Measurements from ENCODE around the gene ARMC9. TPM values are rescaled to one million over a fixed set of nuclear protein-coding genes. Genes with fewer than 3 reads are reported as not detected.

ARMC9 gene
- total RNA-seq, 1 experiment from 2014 or later: 16.4 TPM

DNA sequence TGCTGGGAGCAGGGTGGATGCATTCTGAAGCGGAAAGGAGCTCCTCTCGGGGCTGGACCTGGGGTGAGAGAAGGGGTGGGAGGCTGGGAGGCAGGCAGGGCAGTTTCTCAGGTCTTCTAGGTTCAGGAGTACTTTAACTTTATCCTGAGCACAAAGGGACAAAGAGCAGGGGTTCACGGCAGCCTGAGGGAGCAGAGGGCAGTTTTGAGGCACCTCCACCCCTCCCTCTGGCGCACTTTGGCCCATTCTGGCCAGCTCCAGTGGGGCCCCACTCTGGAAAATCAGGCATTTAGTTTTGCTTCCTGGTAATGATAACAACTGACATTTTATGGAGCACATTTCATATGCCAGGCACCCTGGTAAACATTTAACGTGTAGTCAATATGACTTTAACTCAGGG, 211.3 kb downstream of the ARMC9 start:
- Histone ChIP-seq H3K4me1 (ENCODE audit: control insufficient read depth in 1 of 2, insufficient read depth in 2 of 2, low read length in 2 of 2) (peaks cover 0 to 13% of the 10 kb centered on the region in 2 experiments; a peak in 1 of 4 replicates), H3K9ac (ENCODE audit: low read length) (no peak overlapping the region), H3K4me3 (replicated peaks in 1 of 2; ENCODE audit: low read depth in 1 of 2, low read length in 2 of 2) (no peak overlapping the region), H3K27ac (ENCODE audit: low read depth, low read length) (no peak overlapping the region), H3K27me3 (ENCODE audit: insufficient read depth, low read length) (no peaks in the 10 kb centered on the region), H3K4me2 (ENCODE audit: low read length) (no peak overlapping the region), H4K20me1 (ENCODE audit: insufficient read depth) (no peaks in the 10 kb centered on the region), H3K79me2 (ENCODE audit: insufficient read depth, low read length) (no peaks in the 10 kb centered on the region), H3K9me2 (ENCODE audit: insufficient read depth) (no peaks in the 10 kb centered on the region), H2AFZ (ENCODE audit: low read depth, low read length, poor library complexity, severe bottlenecking) (no peak overlapping the region), H3K36me3 (ENCODE audit: control insufficient read depth in 1 of 2, insufficient read depth in 2 of 2, low read length in 2 of 2) (no peaks in the 10 kb centered on the region), H3K9me3 (ENCODE audit: control insufficient read depth in 1 of 2, insufficient read depth in 1 of 2, low read depth in 1 of 2, low read length in 2 of 2) (peaks cover 6 to 14% of the 10 kb centered on the region in 2 experiments; a peak in 2 of 4 replicates)
- ChIA-PET POLR2A (interaction anchor here (0.7 kb wide), 1 partner anchor 351 kb away, joined by 6 read pairs; no protein-coding TSS in a partner anchor), RAD21 (ENCODE audit: low non-redundant PET in 1 of 2, low total read pairs in 2 of 2, uncharacterized antibody in 2 of 2, unreplicated experiment in 2 of 2) (no interaction called here), CTCF (no interaction called here)
- ATAC-seq: no peak
- intact Hi-C loops (cut with micrococcal nuclease): loop anchor here (5.0 kb wide), 1 partner anchor 182 kb away; no protein-coding TSS in a partner anchor
- DNase-seq (ENCODE audit: low read depth, low spot score): no peak
- BruUV-seq (replicated peaks): no TSS peak
- TF ChIP-seq EGR1 (IDR thresholded peaks at IDR 0.05; ENCODE audit: low read depth) (no peak), JUND (IDR thresholded peaks at IDR 0.05) (no peak), SRF (IDR thresholded peaks at IDR 0.05; ENCODE audit: low read depth) (no peak)

DNA sequence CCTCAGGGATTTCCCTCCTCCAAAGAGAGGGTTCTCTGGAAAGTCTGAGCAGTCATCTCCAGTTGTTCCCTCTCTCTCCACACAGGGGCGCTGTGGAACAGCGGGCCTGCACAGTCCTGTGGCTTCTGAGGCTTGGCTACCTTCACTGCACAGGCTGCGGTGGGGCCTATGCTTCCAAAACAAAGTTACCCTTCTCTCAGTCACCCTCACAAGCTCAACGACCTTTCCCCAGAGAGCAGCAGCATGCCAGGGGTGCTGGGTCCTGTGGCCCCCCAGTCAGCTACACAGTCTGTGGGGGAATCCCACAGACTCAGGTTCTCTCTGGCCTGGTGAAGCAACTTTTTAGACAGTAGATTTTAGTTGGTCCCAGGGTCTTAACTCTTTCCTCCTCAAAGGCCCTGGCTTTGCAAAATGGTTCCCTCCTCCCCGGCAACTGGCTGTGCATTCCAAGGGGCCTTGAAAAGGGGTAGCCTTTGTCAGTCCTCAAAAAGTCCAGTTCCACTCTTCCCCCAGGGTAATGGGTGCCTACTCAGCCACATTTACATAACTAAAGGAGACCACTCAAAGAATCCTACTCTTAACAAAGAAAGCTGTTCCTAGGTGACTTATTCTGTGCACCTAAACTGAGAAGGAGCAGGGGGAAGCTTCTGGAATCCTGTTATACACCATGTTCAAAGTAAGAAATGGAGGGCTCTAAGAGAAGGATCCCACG, 212.0 kb downstream of the ARMC9 start:
- peaks cover 6 to 14% of the 10 kb centered on the region in 2 experiments; a peak in 2 of 4 replicates for H3K9me3 ChIP-seq (ENCODE audit: control insufficient read depth in 1 of 2, insufficient read depth in 1 of 2, low read depth in 1 of 2, low read length in 2 of 2)
- no TSS peak for BruUV-seq (replicated peaks)
- no peaks in the 10 kb centered on the region for H3K36me3 ChIP-seq (ENCODE audit: control insufficient read depth in 1 of 2, insufficient read depth in 2 of 2, low read length in 2 of 2)
- no peak overlapping the region for H3K4me2 ChIP-seq (ENCODE audit: low read length)
- peaks cover 0 to 13% of the 10 kb centered on the region in 2 experiments; a peak in 1 of 4 replicates for H3K4me1 ChIP-seq (ENCODE audit: control insufficient read depth in 1 of 2, insufficient read depth in 2 of 2, low read length in 2 of 2)
- POLR2A ChIA-PET: no interaction called here
- intact Hi-C loops (cut with micrococcal nuclease): loop anchor here (5.0 kb wide), 1 partner anchor 183 kb away; no protein-coding TSS in a partner anchor
- no peak overlapping the region for H3K27ac ChIP-seq (ENCODE audit: low read depth, low read length)
- RAD21 ChIA-PET (ENCODE audit: low non-redundant PET in 1 of 2, low total read pairs in 2 of 2, uncharacterized antibody in 2 of 2, unreplicated experiment in 2 of 2): no interaction called here
- no peak overlapping the region for H3K9ac ChIP-seq (ENCODE audit: low read length)
- H3K79me2 ChIP-seq (ENCODE audit: insufficient read depth, low read length): no peaks in the 10 kb centered on the region
- H3K9me2 ChIP-seq (ENCODE audit: insufficient read depth): no peaks in the 10 kb centered on the region
- DNase-seq (ENCODE audit: low read depth, low spot score) (no peak), ATAC-seq (no peak)
- no peak overlapping the region for H2AFZ ChIP-seq (ENCODE audit: low read depth, low read length, poor library complexity, severe bottlenecking)
- H3K27me3 ChIP-seq (ENCODE audit: insufficient read depth, low read length): no peaks in the 10 kb centered on the region
- no peak overlapping the region for H3K4me3 ChIP-seq (replicated peaks in 1 of 2; ENCODE audit: low read depth in 1 of 2, low read length in 2 of 2)
- CTCF ChIA-PET: no interaction called here
- H4K20me1 ChIP-seq (ENCODE audit: insufficient read depth): no peaks in the 10 kb centered on the region
- TF ChIP-seq FOSL1 (IDR thresholded peaks at IDR 0.05; ENCODE audit: low read depth) (no peak), CEBPB (IDR thresholded peaks at IDR 0.05; ENCODE audit: low read depth) (no peak), TCF7L2 (IDR thresholded peaks at IDR 0.05; ENCODE audit: borderline replicate concordance, extremely low read depth, insufficient read depth, insufficient read length) (no peak), SIN3A (IDR thresholded peaks at IDR 0.05; ENCODE audit: low read depth) (no peak), EZH2 (IDR thresholded peaks at IDR 0.05) (no peak), POLR2AphosphoS5 (IDR thresholded peaks at IDR 0.05; ENCODE audit: low read depth, low read length) (no peak)
- TF ChIP-seq, protein P1, sequence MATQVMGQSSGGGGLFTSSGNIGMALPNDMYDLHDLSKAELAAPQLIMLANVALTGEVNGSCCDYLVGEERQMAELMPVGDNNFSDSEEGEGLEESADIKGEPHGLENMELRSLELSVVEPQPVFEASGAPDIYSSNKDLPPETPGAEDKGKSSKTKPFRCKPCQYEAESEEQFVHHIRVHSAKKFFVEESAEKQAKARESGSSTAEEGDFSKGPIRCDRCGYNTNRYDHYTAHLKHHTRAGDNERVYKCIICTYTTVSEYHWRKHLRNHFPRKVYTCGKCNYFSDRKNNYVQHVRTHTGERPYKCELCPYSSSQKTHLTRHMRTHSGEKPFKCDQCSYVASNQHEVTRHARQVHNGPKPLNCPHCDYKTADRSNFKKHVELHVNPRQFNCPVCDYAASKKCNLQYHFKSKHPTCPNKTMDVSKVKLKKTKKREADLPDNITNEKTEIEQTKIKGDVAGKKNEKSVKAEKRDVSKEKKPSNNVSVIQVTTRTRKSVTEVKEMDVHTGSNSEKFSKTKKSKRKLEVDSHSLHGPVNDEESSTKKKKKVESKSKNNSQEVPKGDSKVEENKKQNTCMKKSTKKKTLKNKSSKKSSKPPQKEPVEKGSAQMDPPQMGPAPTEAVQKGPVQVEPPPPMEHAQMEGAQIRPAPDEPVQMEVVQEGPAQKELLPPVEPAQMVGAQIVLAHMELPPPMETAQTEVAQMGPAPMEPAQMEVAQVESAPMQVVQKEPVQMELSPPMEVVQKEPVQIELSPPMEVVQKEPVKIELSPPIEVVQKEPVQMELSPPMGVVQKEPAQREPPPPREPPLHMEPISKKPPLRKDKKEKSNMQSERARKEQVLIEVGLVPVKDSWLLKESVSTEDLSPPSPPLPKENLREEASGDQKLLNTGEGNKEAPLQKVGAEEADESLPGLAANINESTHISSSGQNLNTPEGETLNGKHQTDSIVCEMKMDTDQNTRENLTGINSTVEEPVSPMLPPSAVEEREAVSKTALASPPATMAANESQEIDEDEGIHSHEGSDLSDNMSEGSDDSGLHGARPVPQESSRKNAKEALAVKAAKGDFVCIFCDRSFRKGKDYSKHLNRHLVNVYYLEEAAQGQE (IDR thresholded peaks at IDR 0.05; ENCODE audit: low read depth): no peak
- TF ChIP-seq, protein P2, sequence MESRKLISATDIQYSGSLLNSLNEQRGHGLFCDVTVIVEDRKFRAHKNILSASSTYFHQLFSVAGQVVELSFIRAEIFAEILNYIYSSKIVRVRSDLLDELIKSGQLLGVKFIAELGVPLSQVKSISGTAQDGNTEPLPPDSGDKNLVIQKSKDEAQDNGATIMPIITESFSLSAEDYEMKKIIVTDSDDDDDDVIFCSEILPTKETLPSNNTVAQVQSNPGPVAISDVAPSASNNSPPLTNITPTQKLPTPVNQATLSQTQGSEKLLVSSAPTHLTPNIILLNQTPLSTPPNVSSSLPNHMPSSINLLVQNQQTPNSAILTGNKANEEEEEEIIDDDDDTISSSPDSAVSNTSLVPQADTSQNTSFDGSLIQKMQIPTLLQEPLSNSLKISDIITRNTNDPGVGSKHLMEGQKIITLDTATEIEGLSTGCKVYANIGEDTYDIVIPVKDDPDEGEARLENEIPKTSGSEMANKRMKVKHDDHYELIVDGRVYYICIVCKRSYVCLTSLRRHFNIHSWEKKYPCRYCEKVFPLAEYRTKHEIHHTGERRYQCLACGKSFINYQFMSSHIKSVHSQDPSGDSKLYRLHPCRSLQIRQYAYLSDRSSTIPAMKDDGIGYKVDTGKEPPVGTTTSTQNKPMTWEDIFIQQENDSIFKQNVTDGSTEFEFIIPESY (IDR thresholded peaks at IDR 0.05; ENCODE audit: extremely low read depth, insufficient replicate concordance, low read length): no peak
